Cardiac fibroblast (primary cell): ENCODE data around the gene UPK2.

Experiments used
- DNase-seq, 2 donors: peaks; one replicate each; pipeline versions ENCODE4 v3.0.0 to v3.0.0-alpha.2; 2010; ENCODE audit warnings: low read depth in 2 of 2
- H3K4me3 ChIP-seq, 2 donors: replicated peaks in 1 of 2; 1 replicate in 1 of 2; 2 replicates in 1 of 2; pipeline ENCODE4 v1.5.1; 2011; ENCODE audit warnings: low read depth in 2 of 2, low read length in 2 of 2, mild to moderate bottlenecking in 2 of 2, moderate library complexity in 1 of 2
- CTCF ChIP-seq: IDR thresholded peaks from one replicate; pipeline ENCODE4 v1.5.1; 2011; ENCODE audit warnings: low read depth, mild to moderate bottlenecking, low read length, inconsistent platforms

The UPK2 gene

GRCh38 chr11:118910309-118911112, 45.6 kb upstream of the UPK2 start:
- peak; percentile 94 for DNase-seq
- TF ChIP-seq CTCF = no peak
- peak overlapping the region; percentile 50 to 54 for H3K4me3 ChIP-seq

- DNase-seq = peak; percentile 29 to 48
- peak overlapping the region; percentile 17 to 41 for H3K4me3 ChIP-seq
- TF ChIP-seq CTCF = no peak
Measured at GRCh38 chr11:118911113-118911879, 44.8 kb upstream of the UPK2 start.

GRCh38 chr11:118911880-118912741, 44.0 kb upstream of the UPK2 start:
- H3K4me3 ChIP-seq = peak overlapping the region in 1 of 2 donors; percentile 41
- no peak for TF ChIP-seq CTCF
- DNase-seq = peak; percentile 87 to 92

- TF ChIP-seq CTCF = no peak
- DNase-seq = peak in 1 of 2 donors; percentile 40
- no peak overlapping the region for H3K4me3 ChIP-seq
Measured at GRCh38 chr11:118912742-118913410, 43.2 kb upstream of the UPK2 start.

- no peak overlapping the region for H3K4me3 ChIP-seq
- DNase-seq = no peak
- TF ChIP-seq CTCF = no peak
Measured at GRCh38 chr11:118913411-118914125, 42.5 kb upstream of the UPK2 start.
